Activated T-helper 1 cell treated with Interleukin-2 at 50 U/mL for 16 hours (primary cell): ENCODE results near the gene PRR20E.
"Not testable (repeated sequence)": the region's sequence is repeated elsewhere in the genome, so short reads cannot be mapped to it uniquely, and the experiment has no call there.

Experiments
- DNase-seq: peaks from one replicate; pipeline ENCODE4 v3.0.0-alpha.2; 2020; ENCODE audit warnings: low read depth

The PRR20E gene

DNA sequence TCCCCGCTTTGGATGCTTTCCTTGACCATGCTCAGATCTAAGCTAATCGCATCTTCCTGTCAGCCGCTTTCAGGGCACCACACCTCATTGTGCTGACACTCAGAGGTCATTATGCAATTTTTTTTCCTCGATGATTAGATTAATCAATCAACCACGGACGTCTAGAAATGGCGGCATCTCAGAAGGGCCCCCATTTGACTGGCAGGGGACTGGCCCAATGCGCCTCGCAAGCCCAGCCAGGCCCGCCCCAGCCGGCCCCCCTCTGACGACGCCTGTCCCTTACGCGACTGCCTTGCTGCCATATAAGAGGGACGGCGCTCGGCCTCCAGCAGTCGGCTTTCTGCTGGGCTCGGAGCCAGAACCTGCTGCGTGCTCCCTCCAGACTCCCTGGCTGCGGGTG, at the start of gene PRR20E:
Gene PRR20E, plus strand, starts transcription at position 301 of the 400 bp plus-strand sequence. CDS start 387 bp downstream, outside the sequence.
- not testable (repeated sequence) for DNase-seq

DNA sequence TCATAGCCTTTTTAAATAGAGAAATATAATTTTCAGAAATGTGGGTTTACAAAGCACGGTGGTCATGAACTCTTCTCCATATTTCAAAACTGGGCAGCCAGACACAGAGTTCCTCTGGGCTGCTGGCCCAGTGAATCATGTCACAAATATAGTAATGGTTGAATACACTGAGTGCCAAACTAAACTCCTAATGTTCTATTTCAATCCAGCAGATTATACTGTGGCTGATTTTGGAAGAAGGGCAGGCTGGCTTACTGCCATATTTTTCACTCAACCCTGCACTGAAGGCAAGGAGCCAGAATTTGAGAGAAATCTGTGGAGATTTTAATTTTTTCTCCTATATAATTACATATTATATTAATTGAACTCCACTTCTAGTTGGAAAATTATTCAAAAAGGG, 43.3 kb upstream of the PRR20E start:
- no peak for DNase-seq

DNA sequence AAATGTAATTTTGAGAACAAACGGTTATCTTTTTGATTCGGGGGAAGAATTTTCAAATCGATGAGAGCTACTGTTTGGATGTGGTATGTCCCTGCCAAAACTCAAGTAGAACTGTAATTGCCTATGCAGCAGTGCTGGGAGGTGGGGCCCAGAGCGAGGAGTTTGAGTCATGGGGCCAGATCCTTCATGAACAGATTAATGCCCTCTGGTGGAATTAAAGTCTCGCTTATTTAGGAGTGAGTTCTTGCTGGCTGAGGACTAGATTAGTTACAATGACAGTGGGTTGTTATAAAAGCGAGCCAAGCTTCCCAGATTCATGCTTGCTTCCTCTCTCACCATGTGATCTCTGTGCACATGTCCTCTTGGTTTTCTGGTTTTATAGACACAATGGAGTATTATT, 38.1 kb upstream of the PRR20E start:
- no peak for DNase-seq

DNA sequence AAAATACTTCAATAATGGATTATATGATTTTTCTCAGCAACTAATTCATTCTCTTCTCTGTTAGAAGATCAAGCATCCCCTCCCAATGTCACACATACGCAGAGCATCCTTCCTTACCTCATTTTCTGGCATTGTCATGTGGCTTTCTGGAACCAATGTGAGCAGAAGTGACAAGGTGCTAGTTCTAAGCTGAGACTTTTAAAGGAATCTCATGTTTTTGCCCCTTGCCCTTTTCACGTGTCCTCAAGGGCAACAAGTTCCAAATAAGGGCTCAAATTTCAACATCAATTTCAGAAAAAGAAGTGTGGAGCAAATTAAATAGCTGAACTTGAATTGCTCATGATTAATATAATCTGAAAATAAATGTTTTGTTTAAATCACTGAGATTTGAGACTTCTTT, 30.9 kb upstream of the PRR20E start:
- DNase-seq = no peak

DNA sequence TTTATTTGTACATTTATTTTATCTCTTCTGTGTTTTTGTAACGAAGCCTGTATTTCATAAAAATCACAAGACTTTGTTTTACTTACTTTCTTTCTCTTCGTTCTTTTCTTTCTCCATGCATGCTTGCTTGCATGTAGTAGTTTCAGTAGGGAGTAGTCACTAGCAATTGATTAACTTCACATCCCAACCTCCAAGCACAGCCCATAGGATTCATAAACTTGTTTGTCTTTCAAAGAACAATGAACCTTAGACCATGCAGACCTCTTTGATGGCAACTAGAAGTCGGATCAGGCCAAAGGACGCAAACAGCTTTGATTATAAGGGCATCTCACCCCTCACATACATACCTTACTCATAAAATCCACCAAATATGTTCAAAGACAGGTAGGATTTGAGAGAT, 29.4 kb upstream of the PRR20E start:
- DNase-seq = no peak

DNA sequence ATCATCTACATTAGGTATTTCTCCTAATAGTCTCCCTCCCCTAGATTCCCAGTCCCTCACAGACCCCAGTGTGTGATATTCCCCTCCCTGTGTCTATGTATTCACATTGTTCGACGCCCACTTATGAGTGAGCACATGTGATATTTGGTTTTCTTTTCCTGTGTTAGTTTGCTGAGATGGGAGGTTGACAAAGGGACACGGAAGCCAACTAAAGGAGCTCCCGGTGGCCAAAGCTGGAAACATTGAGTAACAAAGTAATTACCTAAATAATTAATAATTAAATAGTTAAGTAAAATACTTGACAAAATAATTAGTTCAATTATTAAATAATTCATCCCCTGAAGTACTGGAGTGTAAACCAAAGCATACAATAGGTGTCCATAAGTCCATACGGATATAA, 28.0 kb upstream of the PRR20E start:
- no peak for DNase-seq

DNA sequence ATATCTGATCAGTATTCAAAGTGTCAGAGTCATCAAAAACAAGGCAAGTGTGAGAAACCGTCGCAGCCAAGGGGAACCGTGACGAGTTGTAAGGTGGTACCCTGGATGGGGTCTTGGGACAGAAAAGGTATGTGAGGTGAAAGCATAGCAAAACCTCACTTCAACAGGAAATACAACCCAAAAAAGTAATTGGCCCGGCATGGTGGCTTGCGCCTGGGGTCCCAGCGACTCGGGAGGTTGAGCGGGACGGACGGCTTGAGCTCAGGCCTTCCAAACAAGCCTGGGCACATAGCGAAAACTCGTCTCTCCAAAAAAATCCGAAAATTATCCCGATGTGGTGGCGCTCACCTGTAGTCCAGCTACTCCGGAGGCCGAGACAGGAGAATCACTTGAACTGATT, 27.2 kb upstream of the PRR20E start:
- DNase-seq = not testable (repeated sequence)

DNA sequence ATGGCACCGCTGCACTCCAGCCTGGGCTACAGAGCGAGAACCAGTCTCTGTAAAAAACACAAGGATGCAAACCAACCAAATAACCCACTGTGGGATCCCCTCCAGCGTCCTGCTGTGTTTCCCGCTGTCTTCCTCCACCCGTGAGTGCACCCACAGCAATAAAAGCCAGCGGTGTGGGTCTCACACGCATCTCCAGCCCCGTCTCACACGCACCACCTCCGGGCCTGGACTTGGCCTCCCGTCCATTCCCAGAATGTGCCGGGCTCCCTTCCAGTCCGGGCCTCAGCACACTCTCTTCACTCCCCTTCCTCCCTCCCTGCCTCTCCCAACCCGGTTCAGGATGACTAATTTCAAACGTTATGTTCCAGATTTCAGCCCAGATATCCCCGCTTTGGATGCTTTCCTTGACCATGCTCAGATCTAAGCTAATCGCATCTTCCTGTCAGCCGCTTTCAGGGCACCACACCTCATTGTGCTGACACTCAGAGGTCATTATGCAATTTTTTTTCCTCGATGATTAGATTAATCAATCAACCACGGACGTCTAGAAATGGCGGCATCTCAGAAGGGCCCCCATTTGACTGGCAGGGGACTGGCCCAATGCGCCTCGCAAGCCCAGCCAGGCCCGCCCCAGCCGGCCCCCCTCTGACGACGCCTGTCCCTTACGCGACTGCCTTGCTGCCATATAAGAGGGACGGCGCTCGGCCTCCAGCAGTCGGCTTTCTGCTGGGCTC, 26.6 kb upstream of the PRR20E start, which contains the start of gene PRR20A:
Gene PRR20A, plus strand, starts transcription at position 684 of the 734 bp plus-strand sequence. CDS start 387 bp downstream, outside the sequence.
- not testable (repeated sequence) for DNase-seq

DNA sequence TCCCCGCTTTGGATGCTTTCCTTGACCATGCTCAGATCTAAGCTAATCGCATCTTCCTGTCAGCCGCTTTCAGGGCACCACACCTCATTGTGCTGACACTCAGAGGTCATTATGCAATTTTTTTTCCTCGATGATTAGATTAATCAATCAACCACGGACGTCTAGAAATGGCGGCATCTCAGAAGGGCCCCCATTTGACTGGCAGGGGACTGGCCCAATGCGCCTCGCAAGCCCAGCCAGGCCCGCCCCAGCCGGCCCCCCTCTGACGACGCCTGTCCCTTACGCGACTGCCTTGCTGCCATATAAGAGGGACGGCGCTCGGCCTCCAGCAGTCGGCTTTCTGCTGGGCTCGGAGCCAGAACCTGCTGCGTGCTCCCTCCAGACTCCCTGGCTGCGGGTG, 19.8 kb upstream of the PRR20E start, which contains the start of gene PRR20B:
Gene PRR20B, plus strand, starts transcription at position 301 of the 400 bp plus-strand sequence. CDS start 387 bp downstream, outside the sequence.
- DNase-seq = not testable (repeated sequence)

DNA sequence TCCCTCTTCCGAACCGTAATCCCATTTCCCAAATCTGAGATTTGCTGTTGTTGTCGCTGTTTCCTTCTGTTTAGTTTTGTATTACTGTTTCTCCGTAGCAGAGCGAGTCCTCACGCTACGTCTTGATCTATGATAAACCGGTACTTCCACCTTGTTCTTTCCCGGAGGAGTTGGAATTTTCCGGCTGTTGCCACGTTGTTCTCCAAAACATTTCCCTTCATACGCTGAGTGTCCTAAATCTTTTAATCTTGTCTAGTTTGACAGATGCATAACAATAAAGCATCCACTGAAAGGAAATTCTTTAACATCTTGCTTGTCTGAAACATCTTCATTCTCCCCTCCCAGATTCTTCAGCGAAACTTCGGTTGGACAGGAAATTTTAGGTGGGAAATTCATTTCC, 18.9 kb upstream of the PRR20E start:
- DNase-seq = not testable (repeated sequence)

DNA sequence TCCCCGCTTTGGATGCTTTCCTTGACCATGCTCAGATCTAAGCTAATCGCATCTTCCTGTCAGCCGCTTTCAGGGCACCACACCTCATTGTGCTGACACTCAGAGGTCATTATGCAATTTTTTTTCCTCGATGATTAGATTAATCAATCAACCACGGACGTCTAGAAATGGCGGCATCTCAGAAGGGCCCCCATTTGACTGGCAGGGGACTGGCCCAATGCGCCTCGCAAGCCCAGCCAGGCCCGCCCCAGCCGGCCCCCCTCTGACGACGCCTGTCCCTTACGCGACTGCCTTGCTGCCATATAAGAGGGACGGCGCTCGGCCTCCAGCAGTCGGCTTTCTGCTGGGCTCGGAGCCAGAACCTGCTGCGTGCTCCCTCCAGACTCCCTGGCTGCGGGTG, 13.2 kb upstream of the PRR20E start, which contains the start of gene PRR20C:
Gene PRR20C, plus strand, starts transcription at position 301 of the 400 bp plus-strand sequence. CDS start 387 bp downstream, outside the sequence.
- DNase-seq = not testable (repeated sequence)

DNA sequence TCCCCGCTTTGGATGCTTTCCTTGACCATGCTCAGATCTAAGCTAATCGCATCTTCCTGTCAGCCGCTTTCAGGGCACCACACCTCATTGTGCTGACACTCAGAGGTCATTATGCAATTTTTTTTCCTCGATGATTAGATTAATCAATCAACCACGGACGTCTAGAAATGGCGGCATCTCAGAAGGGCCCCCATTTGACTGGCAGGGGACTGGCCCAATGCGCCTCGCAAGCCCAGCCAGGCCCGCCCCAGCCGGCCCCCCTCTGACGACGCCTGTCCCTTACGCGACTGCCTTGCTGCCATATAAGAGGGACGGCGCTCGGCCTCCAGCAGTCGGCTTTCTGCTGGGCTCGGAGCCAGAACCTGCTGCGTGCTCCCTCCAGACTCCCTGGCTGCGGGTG, 6.7 kb upstream of the PRR20E start, which contains the start of gene PRR20D:
Gene PRR20D, plus strand, starts transcription at position 301 of the 400 bp plus-strand sequence. CDS start 387 bp downstream, outside the sequence.
- not testable (repeated sequence) for DNase-seq

DNA sequence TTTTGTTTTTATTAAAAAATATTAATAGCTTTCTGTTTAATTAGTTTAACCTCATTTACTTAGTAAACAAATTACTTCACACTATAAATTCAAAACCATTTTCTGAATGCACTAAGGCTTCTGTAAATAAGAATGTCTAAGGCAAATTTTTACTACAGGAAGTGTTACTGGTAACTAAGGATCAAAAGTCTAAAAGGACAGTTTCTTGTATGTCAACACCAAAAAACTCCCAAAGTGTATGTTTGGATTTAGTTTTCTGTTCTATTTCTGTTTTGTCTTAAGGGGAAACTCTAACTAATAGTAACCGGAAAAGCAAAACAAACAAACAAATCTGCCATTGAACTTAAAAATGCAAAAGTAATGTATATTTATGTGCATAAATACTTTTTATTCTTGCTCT, 24.7 kb downstream of the PRR20E start:
- no peak for DNase-seq

DNA sequence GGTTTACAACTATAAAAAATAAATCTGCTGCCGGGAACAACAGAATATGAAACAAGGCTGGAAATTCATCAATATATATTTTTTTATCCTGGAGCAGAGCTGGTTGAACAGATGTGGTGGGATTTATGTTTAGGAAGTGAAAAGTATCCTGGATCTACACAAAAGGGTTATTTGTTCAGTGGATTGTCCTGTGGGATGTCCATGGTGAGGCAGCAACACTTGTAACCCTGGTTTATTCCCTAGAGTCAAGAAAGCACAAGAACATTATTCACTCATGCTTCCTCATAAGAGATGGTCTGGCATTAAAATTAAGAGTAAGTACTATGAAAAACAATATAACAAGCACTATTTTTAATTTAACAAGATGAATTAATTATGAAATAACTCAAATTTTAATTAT, 46.0 kb downstream of the PRR20E start:
- DNase-seq = no peak
